Neural cell (in vitro differentiated cells): ENCODE data around the gene RSBN1.

Experiments used
- EZH2 ChIP-seq: fragments of 200-600, 300-800 bp; shearing (Covaris generic), sonication (generic); IDR thresholded peaks from 2 replicates; pipeline ENCODE4 v1.6.1; 2014; ENCODE audit warnings: antibody characterized with exemption, low read length, borderline replicate concordance, mild to moderate bottlenecking; ENCODE audit not compliant: insufficient read depth, poor library complexity, severe bottlenecking
- POLR2AphosphoS5 ChIP-seq: IDR thresholded peaks from 2 replicates; pipeline ENCODE4 v1.6.1; 2012
- RAD21 ChIP-seq: fragments of 450-650 bp; conservative IDR thresholded peaks from 2 replicates; pipeline ENCODE4 v1.6.1; 2014; ENCODE audit warnings: antibody characterized with exemption, mild to moderate bottlenecking, moderate library complexity
- TF ChIP-seq, protein P1 (sequence below): fragments of 450-650 bp; IDR thresholded peaks from 2 replicates; pipeline ENCODE4 v1.5.1; 2014; ENCODE audit warnings: antibody characterized with exemption, mild to moderate bottlenecking, moderate library complexity; ENCODE audit not compliant: poor library complexity, severe bottlenecking

DNA sequence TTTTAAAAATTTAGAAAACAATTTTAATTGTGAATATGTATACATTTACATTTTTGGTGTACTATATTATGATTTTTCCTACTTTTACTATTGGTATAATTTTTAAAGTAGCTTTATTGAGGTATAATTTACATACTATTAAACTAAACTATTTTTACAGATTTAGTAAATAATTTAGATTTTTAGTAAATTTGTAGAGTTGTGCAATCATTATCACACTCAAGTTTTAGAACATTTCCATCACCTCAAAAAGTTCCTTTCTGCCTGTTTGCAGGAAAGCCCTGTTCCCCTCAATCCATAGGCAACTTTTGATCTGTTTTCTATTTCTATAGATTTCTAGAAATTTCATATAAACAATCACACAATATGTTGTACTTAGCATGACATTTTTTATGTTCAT is 61.2 kb downstream of the RSBN1 start:
- no peak for TF ChIP-seq EZH2
- TF ChIP-seq, protein P1, sequence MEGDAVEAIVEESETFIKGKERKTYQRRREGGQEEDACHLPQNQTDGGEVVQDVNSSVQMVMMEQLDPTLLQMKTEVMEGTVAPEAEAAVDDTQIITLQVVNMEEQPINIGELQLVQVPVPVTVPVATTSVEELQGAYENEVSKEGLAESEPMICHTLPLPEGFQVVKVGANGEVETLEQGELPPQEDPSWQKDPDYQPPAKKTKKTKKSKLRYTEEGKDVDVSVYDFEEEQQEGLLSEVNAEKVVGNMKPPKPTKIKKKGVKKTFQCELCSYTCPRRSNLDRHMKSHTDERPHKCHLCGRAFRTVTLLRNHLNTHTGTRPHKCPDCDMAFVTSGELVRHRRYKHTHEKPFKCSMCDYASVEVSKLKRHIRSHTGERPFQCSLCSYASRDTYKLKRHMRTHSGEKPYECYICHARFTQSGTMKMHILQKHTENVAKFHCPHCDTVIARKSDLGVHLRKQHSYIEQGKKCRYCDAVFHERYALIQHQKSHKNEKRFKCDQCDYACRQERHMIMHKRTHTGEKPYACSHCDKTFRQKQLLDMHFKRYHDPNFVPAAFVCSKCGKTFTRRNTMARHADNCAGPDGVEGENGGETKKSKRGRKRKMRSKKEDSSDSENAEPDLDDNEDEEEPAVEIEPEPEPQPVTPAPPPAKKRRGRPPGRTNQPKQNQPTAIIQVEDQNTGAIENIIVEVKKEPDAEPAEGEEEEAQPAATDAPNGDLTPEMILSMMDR = no peak
- no peak for TF ChIP-seq RAD21
- no peak for TF ChIP-seq POLR2AphosphoS5
